OCI-LY7 (cell line): ENCODE results near the gene MRPL53. TPM values are rescaled to one million over a fixed set of nuclear protein-coding genes. Genes with fewer than 3 reads are reported as not detected.

Experiments
- BruUV-seq: library from RNA; stranded (reverse); fragments of 400-500 nt; replicated peaks from 2 replicates; lab custom pipeline; 2021; lab: Mats Ljungman, UMichigan
- CTCF ChIA-PET: fragments of 300-600 bp; sonication (Branson Sonifier 250); formaldehyde crosslinking; loops from one replicate; lab custom pipeline; 2022; ENCODE audit warnings: antibody characterized with exemption; ENCODE audit not compliant: unreplicated experiment; lab: Charles Lee
- POLR2A ChIA-PET: fragments of 300-600 bp; sonication (Branson Sonifier 250); formaldehyde crosslinking; loops from one replicate; lab custom pipeline; 2022; ENCODE audit warnings: antibody characterized with exemption; lab: Charles Lee
- DNase-seq: peaks from one replicate; pipeline ENCODE4 v3.0.0-alpha.2; 2015; ENCODE audit warnings: low spot score
- H2AFZ ChIP-seq: fragments of 200-600 bp; sonication (generic), shearing (Covaris generic); 2 replicates; pipeline ENCODE4 v1.6.1; 2014; ENCODE audit warnings: mild to moderate bottlenecking, antibody characterized with exemption, low read length, moderate library complexity
- H3K27ac ChIP-seq: fragments of 200-600 bp; sonication (generic); 2 replicates; pipeline ENCODE4 v1.5.1; 2014; ENCODE audit warnings: mixed run types, low read depth, mild to moderate bottlenecking, moderate library complexity, low read length, inconsistent platforms; ENCODE audit not compliant: poor library complexity, severe bottlenecking
- H3K36me3 ChIP-seq: fragments of 200-600 bp; sonication (generic); 2 replicates; pipeline ENCODE4 v1.6.1; 2014; ENCODE audit warnings: mild to moderate bottlenecking, antibody characterized with exemption, low read length, moderate library complexity, mixed read lengths; ENCODE audit not compliant: insufficient read depth
- H3K4me1 ChIP-seq: fragments of 200-600 bp; sonication (generic); 2 replicates; pipeline ENCODE4 v1.5.1; 2014; ENCODE audit warnings: mild to moderate bottlenecking, low read length; ENCODE audit not compliant: insufficient read depth, poor library complexity, severe bottlenecking
- H3K4me2 ChIP-seq: fragments of 200-600 bp; sonication (generic); 2 replicates; pipeline ENCODE4 v1.6.1; 2014; ENCODE audit warnings: mild to moderate bottlenecking, low read length
- H3K4me3 ChIP-seq: fragments of 200-600 bp; sonication (generic); 2 replicates; pipeline ENCODE4 v1.5.1; 2014; ENCODE audit warnings: mild to moderate bottlenecking, low read depth, low read length; ENCODE audit not compliant: poor library complexity, severe bottlenecking
- H3K79me2 ChIP-seq: fragments of 200-600 bp; sonication (generic); 2 replicates; pipeline ENCODE4 v1.6.1; 2016; ENCODE audit warnings: low read depth, mild to moderate bottlenecking, low read length, moderate library complexity, mixed read lengths; ENCODE audit not compliant: insufficient read depth
- H3K9me2 ChIP-seq: fragments of 200-600 bp; sonication (generic); 2 replicates; pipeline ENCODE4 v1.6.1; 2016; ENCODE audit warnings: mild to moderate bottlenecking, low read length, mixed read lengths; ENCODE audit not compliant: insufficient read depth
- H3K9me3 ChIP-seq: fragments of 200-600 bp; sonication (generic); 2 replicates; pipeline ENCODE4 v1.6.1; 2014; ENCODE audit warnings: mild to moderate bottlenecking, mixed run types, low read length, mixed read lengths
- H4K20me1 ChIP-seq: fragments of 200-600 bp; sonication (generic); 2 replicates; pipeline ENCODE4 v1.6.1; 2014; ENCODE audit warnings: mild to moderate bottlenecking, antibody characterized with exemption, low read length, moderate library complexity, mixed read lengths; ENCODE audit not compliant: insufficient read depth
- CTCF ChIP-seq: fragments of 200-600 bp; sonication (generic); conservative IDR thresholded peaks from 2 replicates; pipeline ENCODE4 v1.5.1; 2014; ENCODE audit warnings: mild to moderate bottlenecking, antibody characterized with exemption, low read length, moderate library complexity, mixed read lengths
- EZH2phosphoT487 ChIP-seq: fragments of 200-600 bp; sonication (generic); IDR thresholded peaks from 2 replicates; pipeline ENCODE4 v1.6.1; 2018; ENCODE audit warnings: low read depth, borderline replicate concordance, mild to moderate bottlenecking, mixed run types, antibody characterized with exemption, low read length, moderate library complexity, mixed read lengths
- intact Hi-C: fragments of 100-400 bp; cut with micrococcal nuclease; formaldehyde crosslinking; loops from one replicate; pipeline ENCODE4 v1.10.0; 2022; ENCODE audit not compliant: unreplicated experiment
- total RNA-seq, 2 experiments: library from RNA; depleted of rRNA in 1 of 2; stranded (reverse); fragments of >200 nt in 1 of 2; shearing (Covaris generic) in 1 of 2; gene quantifications; 2 replicates each; pipeline ENCODE4 v1.2.3, GENCODE V29; 2014 to 2022

MRPL53 gene
- total RNA-seq, 2 experiments from 2014 or later = 85.7 to 102 TPM

DNA sequence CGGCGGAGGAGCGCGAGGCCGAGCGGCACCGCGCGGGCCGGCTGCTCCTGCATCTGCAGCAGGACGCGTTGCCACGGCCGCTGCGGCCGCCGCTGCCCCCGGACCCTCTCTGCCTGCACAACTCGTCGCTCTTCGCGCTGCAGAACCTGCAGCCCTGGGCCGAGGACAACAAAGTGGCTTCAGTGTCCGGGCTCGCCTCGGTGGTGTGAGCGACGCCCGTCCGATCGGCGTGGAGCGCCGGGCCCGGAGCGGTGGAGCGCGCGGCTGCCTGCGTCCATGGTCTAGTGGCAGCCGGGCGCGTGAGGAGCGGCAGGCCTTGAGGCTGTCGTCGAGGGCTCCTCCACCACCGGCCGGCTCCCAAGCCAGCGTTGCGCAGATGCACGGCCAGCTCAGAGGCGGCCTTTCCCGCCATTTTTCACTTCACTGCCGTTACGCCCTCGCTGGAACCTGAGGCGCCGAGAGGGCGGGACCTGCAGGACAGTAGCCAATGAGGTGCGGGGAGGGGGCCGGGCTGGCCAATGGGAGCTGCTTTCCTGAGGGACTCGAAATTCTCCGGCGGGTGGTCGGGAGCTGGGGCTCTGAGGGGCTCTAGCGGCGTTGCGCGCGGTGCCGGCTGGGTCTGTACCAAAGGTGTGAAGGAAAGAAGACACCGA, 43.6 kb upstream of the MRPL53 start:
- H3K79me2 ChIP-seq = no peaks in the 10 kb centered on the region
- DNase-seq = no peak
- no peaks in the 10 kb centered on the region for H4K20me1 ChIP-seq
- no peak overlapping the region for H2AFZ ChIP-seq
- H3K9me2 ChIP-seq = no peaks in the 10 kb centered on the region
- no peak overlapping the region for H3K4me2 ChIP-seq
- TF ChIP-seq CTCF (no peak), EZH2phosphoT487 (no peak)
- intact Hi-C loops = no loop called here
- POLR2A ChIA-PET = no interaction called here
- no peak overlapping the region for H3K27ac ChIP-seq
- CTCF ChIA-PET = no interaction called here
- H3K9me3 ChIP-seq = no peaks in the 10 kb centered on the region
- no peaks in the 10 kb centered on the region for H3K4me1 ChIP-seq
- no TSS peak for BruUV-seq
- H3K36me3 ChIP-seq = no peaks in the 10 kb centered on the region
- no peak overlapping the region for H3K4me3 ChIP-seq

DNA sequence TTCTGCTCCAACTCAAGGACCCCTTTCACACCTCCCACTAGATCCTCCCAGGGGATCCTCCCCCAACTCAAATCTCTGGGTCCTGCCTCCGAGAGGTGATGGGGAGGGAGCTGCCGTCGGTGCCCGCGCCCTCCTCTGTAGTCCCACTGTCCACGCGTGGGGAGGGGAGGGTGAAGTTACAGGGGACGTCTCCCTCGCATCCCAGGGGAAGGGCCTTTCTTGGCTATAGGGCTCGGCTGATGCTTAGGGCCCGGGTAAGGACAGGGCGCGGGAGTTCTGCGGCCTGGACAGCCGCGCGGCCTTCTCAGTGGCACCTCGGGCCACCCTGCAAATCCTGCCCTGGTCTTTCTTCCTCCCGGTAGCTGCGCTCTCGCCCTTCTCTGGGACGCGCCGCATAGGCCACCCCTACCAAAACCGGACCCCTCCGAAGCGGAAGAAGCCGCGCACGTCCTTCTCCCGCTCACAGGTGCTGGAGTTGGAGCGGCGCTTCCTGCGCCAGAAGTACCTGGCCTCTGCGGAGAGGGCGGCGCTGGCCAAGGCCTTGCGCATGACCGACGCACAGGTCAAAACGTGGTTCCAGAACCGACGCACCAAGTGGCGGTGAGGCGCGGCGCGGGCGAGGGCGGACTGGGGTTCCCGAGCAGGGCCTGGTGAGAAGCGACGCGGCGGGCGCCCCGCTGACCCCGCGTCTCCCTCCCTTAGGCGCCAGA, 42.9 kb upstream of the MRPL53 start:
- Histone ChIP-seq H3K27ac (no peak overlapping the region), H3K4me2 (no peak overlapping the region), H3K4me1 (no peaks in the 10 kb centered on the region), H3K9me2 (no peaks in the 10 kb centered on the region), H2AFZ (no peak overlapping the region), H3K79me2 (no peaks in the 10 kb centered on the region), H3K36me3 (no peaks in the 10 kb centered on the region), H4K20me1 (no peaks in the 10 kb centered on the region), H3K4me3 (no peak overlapping the region), H3K9me3 (no peaks in the 10 kb centered on the region)
- TF ChIP-seq EZH2phosphoT487 = no peak
- no peak for TF ChIP-seq CTCF
- ChIA-PET POLR2A (no interaction called here), CTCF (no interaction called here)
- BruUV-seq = no TSS peak
- intact Hi-C loops = no loop called here
- DNase-seq = no peak
